Naive thymus-derived CD8-positive, alpha-beta T cell (primary cell): Measurements from ENCODE around the gene FRYL. TPM values are rescaled to one million over a fixed set of nuclear protein-coding genes. Genes with fewer than 3 reads are reported as not detected.
A peak's percentile ranks its signal among the peaks of the same experiment; 100 is the strongest.
"Not testable (repeated sequence)": the region's sequence is repeated elsewhere in the genome, so short reads cannot be mapped to it uniquely, and the experiment has no call there.

Source experiments
- ATAC-seq, 2 donors: fragments of 150-1000 bp; cut with Tn5 transposase in 1 of 2; sonication (Bioruptor Pico), chemical (Tn5 transposase) in 1 of 2; 1 replicate in 1 of 2; 2 replicates in 1 of 2; pipeline ENCODE4 v1.10.0; 2021; ENCODE audit warnings: mild to moderate bottlenecking in 2 of 2, moderate library complexity in 2 of 2
- POLR2A ChIA-PET: fragments of 350-600 bp; sonication (Branson Sonifier 250); formaldehyde crosslinking; loops from one replicate; lab custom pipeline; 2021; ENCODE audit warnings: antibody characterized with exemption; lab: Charles Lee
- DNase-seq, 10 donors: peaks; one replicate each; pipeline versions ENCODE4 v3.0.0 to v3.0.0-alpha.2; 2020 to 2022
- H3K27ac Mint-ChIP-seq, 10 donors: one replicate each; pipeline ENCODE4 v1.8.0; 2020 to 2022; ENCODE audit warnings: mild to moderate bottlenecking in 10 of 10, mixed read lengths in 10 of 10, moderate library complexity in 4 of 10, inconsistent platforms in 1 of 10
- H3K27me3 Mint-ChIP-seq, 5 donors: one replicate each; pipeline ENCODE4 v1.8.0; 2021 to 2022; ENCODE audit warnings: mixed read lengths in 5 of 5
- H3K36me3 Mint-ChIP-seq, 3 donors: one replicate each; pipeline ENCODE4 v1.8.0; 2020 to 2022; ENCODE audit warnings: mixed read lengths in 3 of 3, mild to moderate bottlenecking in 2 of 3, inconsistent platforms in 1 of 3
- H3K4me1 Mint-ChIP-seq, 4 donors: one replicate each; pipeline ENCODE4 v1.8.0; 2021 to 2022; ENCODE audit warnings: mixed read lengths in 4 of 4
- H3K4me3 Mint-ChIP-seq, 10 donors: one replicate each; pipeline ENCODE4 v1.8.0; 2020 to 2022; ENCODE audit warnings: mild to moderate bottlenecking in 10 of 10, mixed read lengths in 10 of 10, moderate library complexity in 6 of 10, inconsistent platforms in 1 of 10
- H3K9me3 Mint-ChIP-seq, 9 donors: one replicate each; pipeline ENCODE4 v1.8.0; 2020 to 2022; ENCODE audit warnings: mixed read lengths in 9 of 9, mild to moderate bottlenecking in 3 of 9, inconsistent platforms in 1 of 9, moderate library complexity in 1 of 9
- polyA plus RNA-seq, 3 donors: library from polyadenylated mRNA; unstranded; fragments of 300-500 nt; fragmentation: Illumina TruSeq; gene quantifications; one replicate each; pipeline ENCODE4 v1.2.3, GENCODE V29; 2021
- total RNA-seq, 8 experiments: library from RNA in 2 of 8; stranded (reverse) in 2 of 8; gene quantifications; one replicate each; pipeline ENCODE4 v1.2.3 and lab custom pipeline; 2021 to 2026

Gene FRYL
- 100 to 1,000 TPM; 111 to 119 TPM for total RNA-seq
- 10 to 100 TPM; 31.4 to 36.4 (median 31.6) TPM for polyA plus RNA-seq
- total RNA-seq (lab: John Stamatoyannopoulos, UW), result 211 to 302 (median 269) reads per million in 6 experiments

DNA sequence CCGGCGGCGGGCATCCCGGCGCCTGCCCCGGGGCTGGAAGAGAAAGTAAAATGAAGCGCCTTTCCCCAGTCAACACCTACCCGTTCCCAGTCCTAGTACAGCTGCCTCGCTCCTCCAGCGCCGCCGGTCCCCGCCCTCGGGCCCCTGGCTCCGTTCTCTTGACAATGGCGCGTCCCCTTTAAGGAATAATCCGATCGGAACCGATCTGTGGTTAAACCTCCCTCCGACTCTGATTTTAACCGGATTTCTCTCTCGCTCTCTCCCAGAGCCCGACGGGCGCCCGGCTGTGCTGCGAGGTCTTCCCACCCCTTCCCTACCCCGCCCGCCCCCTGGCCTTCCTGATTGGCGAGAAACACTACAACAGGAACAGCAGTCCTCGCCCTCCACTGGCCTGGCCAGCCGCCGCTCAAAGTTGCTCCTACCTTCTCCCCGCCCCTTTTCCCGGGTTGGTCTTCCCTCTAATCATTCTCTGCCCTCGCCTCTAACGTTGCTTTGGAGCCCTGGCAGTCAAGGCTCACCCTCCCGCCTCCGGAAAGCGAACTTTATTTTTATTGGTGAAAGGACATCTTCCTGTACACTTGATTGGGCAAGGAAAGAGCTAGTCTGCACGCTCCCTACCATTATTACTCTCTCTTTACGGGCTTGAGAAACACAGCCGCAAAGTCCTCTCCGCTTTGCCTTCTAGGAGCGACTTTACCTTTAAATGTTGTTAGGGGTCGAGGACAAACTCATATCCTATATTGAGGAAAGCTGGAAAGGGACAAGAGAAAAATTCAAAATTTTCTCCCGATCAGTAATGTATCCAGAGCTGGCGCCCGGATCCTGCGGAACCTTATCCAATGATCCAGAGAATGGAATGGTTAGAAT is at the start of gene FRYL:
Gene FRYL (minus strand): TSS at position 282 of the 867 bp plus-strand sequence. CDS start 145,869 bp downstream, outside the sequence.
- POLR2A ChIA-PET, result interaction anchor here (0.7 to 2.9 kb wide), 12 partner anchors 12 to 866 kb away, joined by 3 to 22 read pairs (median 4); partner anchors contain the start of genes NFXL1, OCIAD1, OCIAD2 and SLAIN2
- peak; percentile 92 to 99 (median 97) for DNase-seq
- Mint-ChIP-seq H3K9me3 (no peaks in the 10 kb centered on the region), H3K36me3 (peaks cover 0 to 2% (median 0%) of the 10 kb centered on the region in 3 donors), H3K4me1 (peaks cover 10 to 47% (median 42%) of the 10 kb centered on the region in 4 donors), H3K27me3 (no peaks in the 10 kb centered on the region), H3K27ac (peak within 1 kb of the TSS; percentile 87 to 97 (median 94)), H3K4me3 (peak within 1 kb of the TSS; percentile 86 to 96 (median 94))
- peak; percentile 86 to 87 for ATAC-seq

DNA sequence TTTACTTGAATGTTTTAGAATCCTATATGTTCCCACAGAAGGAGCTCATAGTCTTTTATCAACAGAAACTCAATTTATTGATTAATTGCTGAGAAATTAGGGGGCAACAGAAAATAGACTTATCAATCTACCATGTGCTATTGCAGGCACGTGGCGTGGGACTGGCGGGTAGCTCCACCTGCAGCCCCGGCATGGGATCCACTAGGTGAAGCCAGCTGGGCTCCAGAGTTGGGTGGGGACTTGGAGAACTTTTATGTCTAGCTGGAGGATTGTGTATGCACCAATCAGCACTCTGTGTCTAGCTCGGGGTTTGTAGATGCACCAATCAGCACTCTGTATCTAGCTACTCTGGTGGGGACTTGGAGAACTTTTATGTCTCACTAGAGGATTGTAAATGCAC is 47.5 kb upstream of the FRYL start:
- no peaks in the 10 kb centered on the region for H3K9me3 Mint-ChIP-seq
- H3K27me3 Mint-ChIP-seq, result peaks cover 0 to 3% (median 0%) of the 10 kb centered on the region in 5 donors
- no peak for DNase-seq
- POLR2A ChIA-PET, result interaction anchor here (1.6 kb wide), 1 partner anchor 49 kb away, joined by 5 read pairs; no protein-coding TSS in a partner anchor
- ATAC-seq, result no peak
- peaks cover 9 to 32% (median 21%) of the 10 kb centered on the region in 4 donors for H3K4me1 Mint-ChIP-seq
- H3K36me3 Mint-ChIP-seq, result peaks cover 2 to 5% (median 5%) of the 10 kb centered on the region in 3 donors
- H3K27ac Mint-ChIP-seq, result no peak overlapping the region
- no peak overlapping the region for H3K4me3 Mint-ChIP-seq

DNA sequence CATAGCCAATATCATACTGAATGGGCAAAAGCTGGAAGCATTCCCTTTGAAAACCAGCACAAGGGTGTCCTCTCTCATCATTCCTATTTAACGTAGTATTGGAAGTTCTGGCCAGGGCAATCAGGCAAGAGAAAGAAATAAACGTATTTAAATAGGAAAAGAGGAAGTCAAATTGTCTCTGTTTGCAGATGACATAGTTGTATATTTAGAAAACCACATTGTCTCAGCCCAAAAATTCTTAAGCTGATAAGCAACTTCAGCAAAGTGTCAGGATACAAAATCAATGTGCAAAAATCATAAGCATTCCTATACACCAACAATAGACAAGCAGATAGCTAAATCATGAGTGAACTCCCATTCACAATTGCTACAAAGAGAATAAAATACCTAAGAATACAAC is 41.4 kb upstream of the FRYL start:
- ATAC-seq, H3K4me1 Mint-ChIP-seq, H3K27ac Mint-ChIP-seq, H3K36me3 Mint-ChIP-seq, POLR2A ChIA-PET, H3K9me3 Mint-ChIP-seq, H3K27me3 Mint-ChIP-seq, DNase-seq, H3K4me3 Mint-ChIP-seq: not testable (repeated sequence)

DNA sequence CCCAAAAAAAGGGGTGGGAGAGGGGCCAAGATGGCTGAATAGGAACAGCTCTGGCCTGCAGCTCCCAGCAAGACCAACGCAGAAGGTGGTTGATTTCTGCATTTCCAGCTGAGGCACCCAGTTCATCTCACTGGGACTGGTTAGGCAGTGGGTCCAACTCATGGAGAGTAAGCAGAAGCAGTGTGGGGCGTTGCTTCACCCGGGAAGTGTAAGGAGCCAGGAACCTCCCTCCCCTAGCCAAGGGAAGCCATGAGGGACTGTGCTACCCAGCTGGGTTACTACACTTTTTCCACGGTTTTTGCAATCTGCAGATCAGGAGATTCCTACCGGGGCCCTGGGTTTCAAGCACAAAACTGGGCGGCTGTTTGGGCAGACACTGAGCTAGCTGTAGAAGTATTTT is 36.9 kb upstream of the FRYL start:
- peaks cover 0 to 3% (median 0%) of the 10 kb centered on the region in 3 donors for H3K36me3 Mint-ChIP-seq
- peaks cover 0 to 8% (median 0%) of the 10 kb centered on the region in 9 donors for H3K9me3 Mint-ChIP-seq
- DNase-seq (no peak), ATAC-seq (no peak)
- H3K27me3 Mint-ChIP-seq, result peaks cover 0 to 10% (median 5%) of the 10 kb centered on the region in 5 donors
- peaks cover 3 to 15% (median 6%) of the 10 kb centered on the region in 4 donors for H3K4me1 Mint-ChIP-seq
- POLR2A ChIA-PET, result no interaction called here
- no peak overlapping the region for H3K27ac Mint-ChIP-seq
- H3K4me3 Mint-ChIP-seq, result no peak overlapping the region

DNA sequence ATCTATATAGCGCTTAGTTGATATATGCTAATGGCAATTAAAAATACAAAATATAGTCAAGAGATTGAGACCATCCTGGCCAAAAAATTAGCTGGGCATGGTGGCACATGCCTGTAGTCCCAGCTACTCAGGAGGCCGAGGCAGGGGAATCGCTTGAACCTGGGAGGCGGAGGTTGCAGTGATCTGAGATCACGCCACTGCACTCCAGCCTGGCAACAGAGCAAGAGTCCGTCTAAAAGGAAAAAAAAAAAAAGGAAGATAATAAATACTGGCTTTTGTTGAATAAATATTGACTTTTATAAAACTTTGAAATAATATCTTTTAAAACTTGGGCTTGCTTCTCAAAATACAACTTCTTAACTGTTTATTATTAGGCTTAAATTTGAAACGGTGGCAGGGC is 36.2 kb upstream of the FRYL start:
- H3K27ac Mint-ChIP-seq, ATAC-seq, H3K36me3 Mint-ChIP-seq, H3K4me3 Mint-ChIP-seq, DNase-seq, POLR2A ChIA-PET, H3K9me3 Mint-ChIP-seq: not testable (repeated sequence)
- H3K4me1 Mint-ChIP-seq, result peaks cover 3 to 12% (median 6%) of the 10 kb centered on the region in 4 donors
- H3K27me3 Mint-ChIP-seq, result peaks cover 0 to 16% (median 6%) of the 10 kb centered on the region in 5 donors

DNA sequence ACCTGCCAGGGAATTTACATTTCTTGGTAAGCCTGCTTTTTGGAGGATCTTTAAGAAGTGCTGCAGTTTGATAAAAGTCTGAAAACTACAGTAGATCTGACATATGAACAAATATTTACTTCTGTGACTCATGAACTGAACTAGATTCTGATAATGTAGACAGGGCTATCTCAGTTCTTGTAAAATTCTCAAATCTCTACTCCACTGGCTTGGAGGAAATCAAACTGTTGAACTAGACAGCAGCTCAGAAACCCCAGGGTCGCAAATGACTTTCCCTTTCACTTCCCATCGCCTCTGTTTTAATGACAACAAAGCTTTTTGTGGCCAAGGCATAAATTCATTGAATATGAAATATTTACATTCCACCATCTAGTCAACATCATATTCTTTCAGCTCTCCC is 35.4 kb upstream of the FRYL start:
- Mint-ChIP-seq H3K4me3 (peak overlapping the region in 3 of 10 donors; percentile 0 to 37 (median 11)), H3K4me1 (peaks cover 3 to 7% (median 6%) of the 10 kb centered on the region in 4 donors), H3K27me3 (peaks cover 2 to 21% (median 6%) of the 10 kb centered on the region in 5 donors), H3K27ac (peak overlapping the region in 3 of 10 donors; percentile 10 to 41 (median 18)), H3K36me3 (peaks cover 0 to 9% (median 0%) of the 10 kb centered on the region in 3 donors), H3K9me3 (peaks cover 0 to 8% (median 0%) of the 10 kb centered on the region in 9 donors)
- ATAC-seq (no peak), DNase-seq (no peak)
- POLR2A ChIA-PET, result no interaction called here

DNA sequence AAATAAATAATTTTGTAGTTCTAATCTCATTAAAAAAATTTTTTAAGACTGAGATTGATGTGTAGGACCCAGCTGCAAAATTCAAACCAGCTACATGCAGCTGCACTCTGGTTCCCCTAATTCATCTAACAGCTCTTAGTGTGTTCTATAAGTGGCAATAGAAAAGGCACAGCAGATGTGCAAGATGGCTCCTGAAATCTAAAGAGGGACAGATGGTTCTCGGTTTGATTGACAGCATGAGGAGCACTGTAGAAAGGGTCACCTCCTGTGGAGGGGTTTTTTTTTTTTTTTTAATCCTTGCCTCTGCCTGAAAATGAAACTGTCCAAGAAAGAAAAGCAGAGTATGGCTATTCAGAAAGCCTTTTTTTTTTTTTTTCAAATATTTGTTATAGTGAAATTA is 33.9 kb upstream of the FRYL start:
- H3K4me1 Mint-ChIP-seq, result peaks cover 5 to 7% (median 6%) of the 10 kb centered on the region in 4 donors
- no peaks in the 10 kb centered on the region for H3K9me3 Mint-ChIP-seq
- ATAC-seq (no peak), DNase-seq (no peak)
- no peak overlapping the region for H3K4me3 Mint-ChIP-seq
- H3K27ac Mint-ChIP-seq, result no peak overlapping the region
- H3K36me3 Mint-ChIP-seq, result peaks cover 0 to 9% (median 3%) of the 10 kb centered on the region in 3 donors
- peaks cover 2 to 20% (median 6%) of the 10 kb centered on the region in 5 donors for H3K27me3 Mint-ChIP-seq
- POLR2A ChIA-PET, result interaction anchor here (1.1 kb wide), 1 partner anchor 35 kb away, joined by 7 read pairs; no protein-coding TSS in a partner anchor

DNA sequence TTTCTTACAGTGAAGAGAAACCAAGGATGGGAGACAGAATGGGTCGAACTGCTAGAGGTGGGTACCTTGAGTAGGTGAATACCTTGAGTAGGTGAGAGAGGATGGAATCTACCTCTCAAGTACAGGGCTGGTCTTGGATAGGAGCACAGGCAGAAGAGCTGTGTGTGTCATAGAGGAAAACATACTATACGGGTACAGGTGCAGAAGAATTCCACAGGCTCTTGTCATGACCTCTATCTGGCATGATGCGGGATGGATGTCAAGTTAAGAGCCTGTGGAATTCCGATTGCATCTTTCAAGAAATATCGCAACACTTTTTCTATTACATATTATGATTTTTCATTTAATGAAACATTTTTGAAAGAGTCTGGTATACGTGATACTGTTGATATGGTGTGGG is 32.8 kb upstream of the FRYL start:
- peaks cover 2 to 11% (median 6%) of the 10 kb centered on the region in 5 donors for H3K27me3 Mint-ChIP-seq
- no peak for DNase-seq
- H3K36me3 Mint-ChIP-seq, result peaks cover 0 to 6% (median 3%) of the 10 kb centered on the region in 3 donors
- H3K4me3 Mint-ChIP-seq, result no peak overlapping the region
- H3K9me3 Mint-ChIP-seq, result no peaks in the 10 kb centered on the region
- no peak for ATAC-seq
- peak overlapping the region in 1 of 10 donors; percentile 11 for H3K27ac Mint-ChIP-seq
- POLR2A ChIA-PET, result no interaction called here
- H3K4me1 Mint-ChIP-seq, result peaks cover 5 to 7% (median 6%) of the 10 kb centered on the region in 4 donors

DNA sequence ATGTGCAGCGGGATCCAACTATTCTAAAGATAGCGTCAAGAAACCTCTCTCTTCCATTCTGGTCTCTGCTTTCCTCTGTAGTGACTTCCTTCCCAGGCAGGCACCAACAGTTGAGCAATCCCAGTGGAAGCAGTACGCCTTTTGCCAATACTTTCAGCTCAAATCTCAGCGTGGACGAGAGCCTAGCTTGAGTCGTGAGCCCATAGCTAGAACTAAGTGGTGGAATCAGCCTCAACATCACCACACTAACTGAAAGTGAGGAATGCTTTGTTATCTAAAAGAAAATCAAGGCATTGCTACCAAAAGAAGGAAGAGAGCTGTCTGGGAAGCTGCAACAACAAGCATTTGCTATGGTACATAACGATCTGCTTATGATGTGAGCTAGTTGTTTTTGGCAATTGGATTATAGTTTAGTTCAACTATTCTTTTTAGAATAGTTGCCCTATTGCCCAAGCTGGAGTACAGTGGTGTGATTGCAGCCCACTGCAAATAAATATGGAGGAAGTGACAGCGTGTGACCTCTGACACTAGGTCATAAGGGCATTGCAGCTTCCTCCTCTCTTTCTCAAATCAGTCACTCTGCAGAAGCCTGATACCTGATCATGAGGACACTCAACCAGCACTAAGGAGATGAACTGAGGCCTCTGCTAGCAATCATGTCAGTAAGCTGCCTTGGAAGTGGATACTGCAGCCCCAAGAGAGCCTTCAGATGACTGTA is 24.7 kb upstream of the FRYL start:
- DNase-seq (no peak), ATAC-seq (no peak)
- Mint-ChIP-seq H3K4me1 (peaks cover 0 to 2% (median 0%) of the 10 kb centered on the region in 4 donors), H3K27me3 (peaks cover 0 to 2% (median 0%) of the 10 kb centered on the region in 5 donors), H3K9me3 (no peaks in the 10 kb centered on the region), H3K36me3 (peaks cover 0 to 3% (median 0%) of the 10 kb centered on the region in 3 donors), H3K4me3 (no peak overlapping the region), H3K27ac (no peak overlapping the region)
- POLR2A ChIA-PET, result interaction anchor here (0.6 kb wide), 1 partner anchor 112 kb away, joined by 3 read pairs; no protein-coding TSS in a partner anchor

DNA sequence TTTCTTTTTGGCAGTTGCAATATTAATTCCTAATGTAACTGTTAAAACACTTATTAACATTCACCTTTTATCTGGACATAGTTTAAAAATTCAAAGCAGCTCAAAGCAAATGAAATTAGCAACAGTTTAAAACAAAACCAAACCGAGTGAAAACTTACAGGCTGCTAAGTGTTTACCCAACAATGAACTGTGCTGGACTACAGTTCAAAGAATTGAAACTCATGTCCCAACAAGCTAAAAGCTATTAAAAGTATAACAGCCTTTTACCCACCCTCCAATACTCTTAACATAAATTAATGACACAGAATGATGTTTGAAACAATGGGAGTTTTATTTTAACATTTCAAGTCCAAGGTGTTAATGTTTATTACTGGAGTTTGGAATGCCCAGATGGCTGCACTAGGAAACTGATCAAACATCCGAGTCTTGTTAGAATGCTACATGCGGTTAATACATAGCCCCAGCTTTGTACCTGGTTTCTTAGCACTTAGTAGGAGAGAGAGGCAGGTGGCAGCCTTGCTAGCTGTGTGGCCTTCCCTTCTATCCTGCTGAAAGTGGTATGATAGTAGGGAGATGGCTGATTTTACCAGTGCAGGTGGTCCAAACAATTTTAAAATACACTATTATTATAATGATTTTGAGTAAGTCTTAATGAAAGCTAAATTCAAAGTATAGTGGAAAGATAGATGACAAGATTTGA is 21.1 kb upstream of the FRYL start:
- Mint-ChIP-seq H3K4me1 (no peaks in the 10 kb centered on the region), H3K36me3 (no peaks in the 10 kb centered on the region), H3K27ac (peak overlapping the region in 1 of 10 donors; percentile 47), H3K9me3 (no peaks in the 10 kb centered on the region), H3K27me3 (peaks cover 0 to 12% (median 7%) of the 10 kb centered on the region in 5 donors), H3K4me3 (no peak overlapping the region)
- DNase-seq (no peak), ATAC-seq (no peak)
- POLR2A ChIA-PET, result no interaction called here

DNA sequence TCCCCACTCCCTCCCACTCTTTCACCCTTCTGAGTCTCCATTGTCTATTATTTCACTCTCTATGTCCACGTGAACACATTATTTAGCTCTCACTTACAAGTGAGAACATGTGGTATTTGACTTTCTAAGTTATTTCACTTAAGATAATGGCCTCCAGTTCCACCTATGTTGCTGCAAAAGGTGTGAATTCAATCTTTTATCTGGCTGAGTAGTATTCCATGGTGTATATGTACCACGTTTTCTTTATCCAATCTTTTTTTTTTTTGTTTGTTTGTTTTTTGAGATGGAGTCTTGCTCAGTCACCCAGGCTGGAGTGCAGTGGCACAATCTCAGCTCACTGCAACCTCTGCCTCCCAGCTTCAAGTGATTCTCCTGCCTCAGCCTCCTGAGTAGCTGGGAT is 20.1 kb upstream of the FRYL start:
- H3K4me1 Mint-ChIP-seq, ATAC-seq, H3K27ac Mint-ChIP-seq, H3K9me3 Mint-ChIP-seq, H3K36me3 Mint-ChIP-seq, H3K4me3 Mint-ChIP-seq, DNase-seq, POLR2A ChIA-PET: not testable (repeated sequence)
- peaks cover 0 to 12% (median 7%) of the 10 kb centered on the region in 5 donors for H3K27me3 Mint-ChIP-seq

DNA sequence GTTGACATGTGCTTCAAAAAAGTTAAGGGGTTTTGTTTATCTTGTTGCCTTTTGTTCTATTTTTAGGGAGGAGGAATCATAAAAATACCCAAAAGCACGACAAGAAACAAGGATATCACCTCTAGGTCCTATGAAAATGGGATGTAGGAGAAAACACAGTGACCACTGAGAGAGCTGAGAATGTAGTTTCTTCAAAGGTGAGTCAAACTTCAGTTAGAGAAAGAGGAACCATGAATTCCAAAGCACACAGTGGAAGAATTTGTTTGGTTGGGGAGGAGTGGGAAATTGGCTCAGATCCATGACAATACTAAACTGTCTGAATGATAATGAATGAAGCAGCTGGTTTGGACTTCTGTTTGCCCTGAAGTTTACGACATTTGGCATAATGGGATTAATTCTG is 19.1 kb upstream of the FRYL start:
- H3K27me3 Mint-ChIP-seq, result peaks cover 0 to 12% (median 7%) of the 10 kb centered on the region in 5 donors
- ATAC-seq (no peak), DNase-seq (no peak)
- H3K27ac Mint-ChIP-seq, result no peak overlapping the region
- POLR2A ChIA-PET, result no interaction called here
- H3K4me3 Mint-ChIP-seq, result no peak overlapping the region
- peaks cover 0 to 4% (median 0%) of the 10 kb centered on the region in 4 donors for H3K4me1 Mint-ChIP-seq
- H3K36me3 Mint-ChIP-seq, result no peaks in the 10 kb centered on the region
- no peaks in the 10 kb centered on the region for H3K9me3 Mint-ChIP-seq
